Right lung (tissue), 5 donors: Measurements from ENCODE around the gene USP21. TPM values are rescaled to one million over a fixed set of nuclear protein-coding genes. Genes with fewer than 3 reads are reported as not detected.
A peak's percentile ranks its signal among the peaks of the same experiment; 100 is the strongest.

Experiments used
- DNase-seq, 2 donors: peaks; one replicate each; pipeline ENCODE4 v3.0.0-alpha.2; 2013
- polyA plus RNA-seq, 5 donors: library from polyadenylated mRNA; unstranded; fragments of 120-200 nt; gene quantifications; one replicate each; pipeline versions ENCODE4 v1.2.1 to v1.2.3, GENCODE V29; 2013; ENCODE audit warnings: inconsistent platforms in 1 of 5, low replicate concordance in 1 of 5; ENCODE audit not compliant: insufficient read length in 5 of 5, insufficient read depth in 1 of 5

USP21 gene
- polyA plus RNA-seq, 5 donors, result 42.7 to 56.3 (median 49.4) TPM

GRCh38 chr1:161189036-161189435, 29.7 kb downstream of the USP21 start:
- DNase-seq, result no peak

GRCh38 chr1:161190962-161191521, 31.7 kb downstream of the USP21 start:
- no peak for DNase-seq

- DNase-seq, result no peak
Measured at GRCh38 chr1:161191971-161192370, 32.7 kb downstream of the USP21 start.

- no peak for DNase-seq
Measured at GRCh38 chr1:161192476-161193465, 33.5 kb downstream of the USP21 start.

- DNase-seq, result no peak
Measured at GRCh38 chr1:161193561-161194235, 34.4 kb downstream of the USP21 start.

GRCh38 chr1:161195171-161195570, 35.9 kb downstream of the USP21 start:
- no peak for DNase-seq

GRCh38 chr1:161196111-161196510, 36.8 kb downstream of the USP21 start:
- DNase-seq, result no peak

DNA sequence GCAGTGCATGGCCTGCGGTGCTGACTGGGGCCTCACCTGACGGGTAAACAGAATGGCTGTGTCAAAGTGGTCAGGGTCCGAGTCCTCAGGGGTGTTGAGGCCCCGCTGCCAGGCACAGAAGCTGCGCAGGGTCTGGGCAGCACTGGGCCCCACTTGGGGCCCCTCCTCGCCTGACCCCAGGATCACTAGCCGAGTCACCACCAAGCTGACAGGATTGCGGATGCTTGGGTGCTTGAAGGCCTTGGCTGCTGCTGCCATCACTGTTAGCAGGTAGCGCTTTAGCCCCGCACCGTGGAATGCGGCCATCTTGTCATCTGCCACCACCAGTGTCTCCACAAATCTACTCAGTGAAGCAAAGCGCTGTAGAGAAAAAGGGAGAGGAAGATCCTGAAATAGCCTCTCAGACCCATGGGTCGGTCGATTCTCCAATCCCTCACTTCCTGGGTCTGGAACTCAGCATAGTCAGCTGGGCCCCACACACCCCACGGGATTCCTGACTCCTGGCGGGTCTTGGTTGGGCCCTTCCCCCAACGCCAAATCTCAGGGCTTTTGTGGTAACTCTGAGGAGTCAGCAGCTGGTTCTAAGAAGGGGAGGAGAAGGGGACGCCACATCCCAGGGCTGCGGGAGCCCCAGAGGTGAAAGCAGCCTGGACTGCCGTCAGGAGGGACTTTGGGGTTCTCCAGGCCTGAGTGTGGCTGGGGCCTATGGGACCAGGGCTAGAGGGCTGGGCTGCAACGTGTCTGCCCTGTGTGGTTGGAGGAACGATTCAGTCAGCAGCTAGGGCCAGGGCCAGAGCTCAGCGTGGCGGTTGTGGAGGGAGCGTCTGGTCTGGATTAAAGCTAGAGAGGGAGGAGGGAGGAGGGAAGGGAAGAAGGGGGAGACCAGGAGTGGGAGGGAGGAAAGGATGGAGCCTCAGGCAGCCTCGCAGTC, 37.5 kb downstream of the USP21 start:
- no peak for DNase-seq

DNA sequence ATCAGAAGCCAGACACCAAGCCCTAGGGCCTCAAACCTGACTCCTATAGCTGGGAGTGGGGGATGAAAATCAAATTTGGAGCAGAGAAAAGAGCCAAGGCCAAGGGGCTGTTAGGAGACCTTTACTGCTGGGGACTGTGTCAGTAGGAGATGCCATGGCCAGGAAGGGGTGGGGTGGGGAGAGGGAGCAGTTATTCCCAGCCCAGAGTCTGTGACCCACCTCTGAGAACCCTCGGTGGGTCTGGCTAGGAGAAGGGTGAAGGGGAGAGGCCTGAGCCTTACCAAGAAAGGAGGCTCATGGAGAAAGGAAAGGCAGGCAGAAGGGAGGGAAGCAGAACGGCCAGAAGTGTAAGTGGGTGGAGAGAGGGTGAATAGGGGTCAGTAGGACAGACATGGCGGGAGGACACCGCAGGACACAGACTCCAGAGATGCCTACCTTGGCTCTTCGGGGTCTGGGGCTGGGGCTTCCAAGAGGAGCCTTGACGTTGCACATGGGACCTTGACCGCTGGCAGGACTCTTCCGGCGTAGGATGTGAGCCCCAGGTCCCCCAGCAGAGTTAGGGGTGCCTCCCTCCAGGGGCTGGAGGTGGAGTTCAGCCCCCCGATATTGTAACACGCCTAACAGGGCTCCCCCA, 38.4 kb downstream of the USP21 start:
- no peak for DNase-seq

GRCh38 chr1:161198194-161198896, 39.0 kb downstream of the USP21 start:
- DNase-seq, result no peak

- DNase-seq, result peak; percentile 70 to 77
Measured at GRCh38 chr1:161198897-161199431, 39.7 kb downstream of the USP21 start, which contains the start of gene ADAMTS4. TSS of gene ADAMTS4 (minus strand) at chr1:161199054. CDS start at chr1:161198627, 427 bp downstream.

GRCh38 chr1:161199506-161200139, 40.3 kb downstream of the USP21 start:
- no peak for DNase-seq

DNA sequence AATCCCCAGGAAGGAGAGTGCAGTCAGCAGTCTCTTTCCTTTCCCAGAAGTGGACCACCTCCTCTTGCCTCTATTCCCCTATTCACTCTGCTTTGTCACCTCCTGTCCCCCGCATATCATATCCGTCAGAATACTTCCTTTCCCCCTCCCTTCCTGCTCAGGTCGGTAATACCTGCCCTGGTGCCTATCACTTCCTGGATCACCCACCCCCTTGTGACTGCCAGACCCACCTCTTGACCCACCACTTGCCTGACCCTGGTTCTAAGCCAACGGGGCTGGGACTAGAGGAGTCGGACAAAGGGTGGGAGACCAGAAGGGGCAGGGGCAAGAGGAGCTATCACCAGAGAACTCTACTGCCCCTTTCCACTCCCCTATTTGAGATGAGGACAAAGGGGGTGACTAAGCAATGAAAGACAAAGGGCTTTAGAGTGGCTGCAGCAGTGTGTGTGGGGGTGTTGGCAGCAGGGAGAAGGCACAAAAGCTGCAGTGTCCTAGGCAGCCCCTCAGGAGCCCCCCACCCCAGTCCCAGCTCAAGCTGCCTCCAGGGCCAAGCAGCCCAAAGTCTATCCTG, 41.2 kb downstream of the USP21 start:
- DNase-seq, result no peak

- DNase-seq, result peak in 1 of 2 donors; percentile 75
Measured at GRCh38 chr1:161200992-161201835, 41.9 kb downstream of the USP21 start.

DNA sequence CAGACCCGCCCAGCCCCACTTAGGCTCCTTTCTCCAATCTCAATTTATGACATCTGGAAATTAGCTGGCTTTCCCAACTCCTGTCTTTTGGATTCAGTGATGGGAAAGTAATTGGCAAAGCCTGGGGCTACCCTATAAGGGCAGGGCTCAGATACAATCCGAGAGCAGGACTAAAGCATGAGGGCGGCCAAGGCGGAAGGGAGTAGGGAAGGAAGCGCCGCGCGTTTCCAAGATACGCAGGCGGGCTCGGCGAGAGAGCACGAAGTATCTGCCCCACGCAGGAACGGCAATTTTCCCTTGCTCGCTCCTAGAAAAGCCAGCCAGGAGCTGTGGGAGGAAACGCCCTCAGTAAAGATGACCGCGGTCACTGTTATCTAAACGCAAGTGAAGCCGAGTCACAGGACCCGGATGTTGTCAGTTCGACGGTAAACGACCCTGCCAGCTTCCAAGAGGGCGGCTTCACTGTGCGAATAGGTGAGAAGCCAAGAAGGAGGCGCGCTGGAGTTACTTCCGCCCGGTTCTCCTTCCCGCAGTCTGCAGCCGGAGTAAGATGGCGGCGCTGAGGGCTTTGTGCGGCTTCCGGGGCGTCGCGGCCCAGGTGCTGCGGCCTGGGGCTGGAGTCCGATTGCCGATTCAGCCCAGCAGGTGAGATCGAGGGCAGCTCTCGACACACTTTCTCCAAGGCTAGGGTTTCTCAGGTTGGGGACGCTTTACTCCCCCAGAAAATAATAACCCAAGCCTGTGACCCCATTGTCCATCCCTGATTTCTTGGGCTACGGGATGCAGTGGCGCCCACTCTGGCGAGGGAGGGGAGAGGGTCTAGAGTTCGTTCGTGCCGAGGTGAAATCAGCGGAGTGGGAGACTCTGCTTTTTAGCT, 42.8 kb downstream of the USP21 start, which contains the start of gene NDUFS2:
Gene NDUFS2, plus strand, starts transcription at position 532 of the 877 bp plus-strand sequence. Its CDS starts 19 bp downstream, at position 551.
- DNase-seq, result peak; percentile 96 to 98

DNA sequence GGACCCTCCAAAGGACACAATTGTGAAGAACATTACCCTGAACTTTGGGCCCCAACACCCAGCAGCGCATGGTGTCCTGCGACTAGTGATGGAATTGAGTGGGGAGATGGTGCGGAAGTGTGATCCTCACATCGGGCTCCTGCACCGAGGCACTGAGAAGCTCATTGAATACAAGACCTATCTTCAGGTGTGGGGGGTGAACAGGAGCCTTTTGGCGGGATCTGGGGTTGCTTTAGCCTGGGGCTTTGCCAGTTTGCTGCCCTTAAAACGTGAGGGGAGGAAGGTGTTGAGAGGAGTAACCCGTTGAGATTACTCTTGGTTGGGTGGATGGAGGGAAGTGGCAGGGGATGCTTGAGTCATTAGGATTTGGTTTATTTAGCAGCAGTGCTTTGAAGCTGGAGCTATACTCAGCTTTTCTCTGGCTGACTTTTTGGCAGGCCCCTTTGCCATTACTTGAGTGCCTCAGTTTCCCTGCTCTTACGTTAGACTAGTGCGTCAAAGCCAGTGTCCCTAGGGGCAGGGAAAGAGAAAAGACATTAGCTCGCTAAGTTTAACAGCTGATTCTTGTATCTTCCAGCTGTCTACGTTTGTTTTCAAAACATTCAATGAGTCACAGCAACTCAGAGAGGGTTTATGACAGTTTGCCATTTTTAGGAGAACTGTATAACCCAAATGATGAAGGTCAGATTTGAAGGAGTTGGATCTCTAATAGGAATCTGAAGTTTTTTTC, 47.3 kb downstream of the USP21 start:
- no peak for DNase-seq
